ENCODE data around the gene WWOX.

DNA sequence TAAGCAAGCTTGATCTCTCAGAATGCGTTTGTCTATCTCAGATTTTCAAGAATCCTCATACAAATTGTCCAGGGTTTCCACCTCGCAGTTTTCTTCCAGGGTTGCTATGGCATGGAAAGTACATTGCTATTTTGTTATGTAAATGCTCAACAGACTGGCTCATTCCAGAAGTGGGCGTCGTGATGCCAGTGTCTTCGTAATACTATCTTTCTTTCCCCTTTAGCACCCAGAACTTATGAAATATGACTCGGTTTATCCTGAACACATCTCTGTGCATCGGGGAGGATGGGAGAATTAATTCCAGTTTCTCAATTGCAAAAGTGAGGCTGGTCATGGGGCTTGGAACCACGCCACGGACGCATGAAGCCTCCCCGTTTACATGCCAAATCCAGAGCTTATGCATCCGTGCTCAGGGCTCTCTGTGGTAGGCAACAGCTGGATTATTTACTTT lies 405.0 kb downstream of the WWOX start:
- TF ChIP-seq, protein P1, sequence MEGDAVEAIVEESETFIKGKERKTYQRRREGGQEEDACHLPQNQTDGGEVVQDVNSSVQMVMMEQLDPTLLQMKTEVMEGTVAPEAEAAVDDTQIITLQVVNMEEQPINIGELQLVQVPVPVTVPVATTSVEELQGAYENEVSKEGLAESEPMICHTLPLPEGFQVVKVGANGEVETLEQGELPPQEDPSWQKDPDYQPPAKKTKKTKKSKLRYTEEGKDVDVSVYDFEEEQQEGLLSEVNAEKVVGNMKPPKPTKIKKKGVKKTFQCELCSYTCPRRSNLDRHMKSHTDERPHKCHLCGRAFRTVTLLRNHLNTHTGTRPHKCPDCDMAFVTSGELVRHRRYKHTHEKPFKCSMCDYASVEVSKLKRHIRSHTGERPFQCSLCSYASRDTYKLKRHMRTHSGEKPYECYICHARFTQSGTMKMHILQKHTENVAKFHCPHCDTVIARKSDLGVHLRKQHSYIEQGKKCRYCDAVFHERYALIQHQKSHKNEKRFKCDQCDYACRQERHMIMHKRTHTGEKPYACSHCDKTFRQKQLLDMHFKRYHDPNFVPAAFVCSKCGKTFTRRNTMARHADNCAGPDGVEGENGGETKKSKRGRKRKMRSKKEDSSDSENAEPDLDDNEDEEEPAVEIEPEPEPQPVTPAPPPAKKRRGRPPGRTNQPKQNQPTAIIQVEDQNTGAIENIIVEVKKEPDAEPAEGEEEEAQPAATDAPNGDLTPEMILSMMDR (conservative IDR thresholded peaks at IDR 0.05): no peak
- no peak for TF ChIP-seq EZH2 (IDR thresholded peaks at IDR 0.05; ENCODE audit: low read depth)

Measured in PC-9 (cell line).